HEK293T (cell line): ENCODE measurements around the gene GLMP.

Experiments
- ARNT ChIP-seq: fragments of 450-650 bp; IDR thresholded peaks from 2 replicates; pipeline ENCODE4 v1.6.1; 2017; ENCODE audit warnings: mild to moderate bottlenecking
- BHLHE40 ChIP-seq: fragments of 450-650 bp; IDR thresholded peaks from 2 replicates; pipeline ENCODE4 v1.6.1; 2016; ENCODE audit warnings: mild to moderate bottlenecking, moderate library complexity, borderline replicate concordance
- FOXK2 ChIP-seq: fragments of 450-650 bp; IDR thresholded peaks from 2 replicates; pipeline ENCODE4 v1.6.1; 2016; ENCODE audit warnings: mild to moderate bottlenecking
- FOXM1 ChIP-seq: fragments of 450-650 bp; IDR thresholded peaks from 2 replicates; pipeline ENCODE4 v1.6.1; 2017; ENCODE audit warnings: mild to moderate bottlenecking, borderline replicate concordance
- HDGF ChIP-seq: fragments of 450-650 bp; IDR thresholded peaks from 2 replicates; pipeline ENCODE4 v1.6.1; 2017; ENCODE audit warnings: antibody characterized with exemption, borderline replicate concordance
- L3MBTL2 ChIP-seq: fragments of 450-650 bp; conservative IDR thresholded peaks from 2 replicates; pipeline ENCODE4 v1.6.1; 2016; ENCODE audit warnings: mild to moderate bottlenecking
- SP1 ChIP-seq: fragments of 450-650 bp; IDR thresholded peaks from 2 replicates; pipeline ENCODE4 v1.6.1; 2017
- SUZ12 ChIP-seq: fragments of 450-650 bp; IDR thresholded peaks from 2 replicates; pipeline ENCODE4 v1.6.1; 2016; ENCODE audit warnings: mild to moderate bottlenecking
- TARDBP ChIP-seq: fragments of 450-650 bp; IDR thresholded peaks from 2 replicates; pipeline ENCODE4 v1.6.1; 2016
- ZNF384 ChIP-seq: fragments of 450-650 bp; IDR thresholded peaks from 2 replicates; pipeline ENCODE4 v1.6.1; 2016

- TF ChIP-seq BHLHE40 (no peak), FOXK2 (no peak), L3MBTL2 (no peak), TARDBP (no peak), ARNT (no peak), FOXM1 (no peak), HDGF (no peak), SUZ12 (no peak), SP1 (no peak), ZNF384 (no peak)
These were observed 50.8 kb downstream of the GLMP start for GRCh38 chr1:156244712-156245111.
